ENCODE data around the gene CAMSAP1.
"Not testable (repeated sequence)": the region's sequence is repeated elsewhere in the genome, so short reads cannot be mapped to it uniquely, and the experiment has no call there.

Gene CAMSAP1

DNA sequence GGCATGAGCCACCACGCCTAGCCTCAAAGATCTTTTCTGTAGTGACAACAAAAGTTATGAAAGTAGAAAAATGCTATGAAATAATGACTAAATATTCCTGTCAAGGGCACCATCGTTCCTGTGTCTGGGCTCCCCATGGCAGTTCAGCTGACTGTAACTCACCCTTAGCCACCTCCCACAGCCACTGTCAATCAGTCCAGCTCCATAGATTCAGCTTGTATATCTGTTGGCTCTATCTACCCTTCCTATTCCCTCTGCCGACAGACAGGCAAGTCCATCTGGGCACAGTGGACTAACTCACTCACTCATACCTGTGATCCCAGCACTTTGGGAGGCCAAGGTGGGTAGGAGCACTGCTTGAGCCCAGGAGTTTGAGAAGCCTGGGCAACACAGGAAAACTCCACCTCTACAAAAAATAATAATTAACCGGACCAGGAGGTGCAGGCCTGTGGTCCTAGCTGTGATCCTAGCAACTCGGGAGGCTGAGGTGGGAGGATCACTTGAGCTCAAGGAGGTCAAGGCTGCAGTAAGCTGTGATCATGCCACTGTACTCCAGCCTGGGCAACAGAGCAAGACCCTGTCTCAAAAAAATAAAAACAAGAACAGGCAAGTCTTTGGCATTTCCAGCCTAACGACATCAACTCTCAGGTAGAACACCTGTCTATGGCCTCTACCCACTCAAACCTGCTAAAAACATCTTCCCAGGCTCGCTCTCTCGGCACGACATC is 6.2 kb downstream of the CAMSAP1 start:
- FAIRE-seq: no peak
- DNase-seq (ENCODE audit: insufficient read length, low spot score): no peak

DNA sequence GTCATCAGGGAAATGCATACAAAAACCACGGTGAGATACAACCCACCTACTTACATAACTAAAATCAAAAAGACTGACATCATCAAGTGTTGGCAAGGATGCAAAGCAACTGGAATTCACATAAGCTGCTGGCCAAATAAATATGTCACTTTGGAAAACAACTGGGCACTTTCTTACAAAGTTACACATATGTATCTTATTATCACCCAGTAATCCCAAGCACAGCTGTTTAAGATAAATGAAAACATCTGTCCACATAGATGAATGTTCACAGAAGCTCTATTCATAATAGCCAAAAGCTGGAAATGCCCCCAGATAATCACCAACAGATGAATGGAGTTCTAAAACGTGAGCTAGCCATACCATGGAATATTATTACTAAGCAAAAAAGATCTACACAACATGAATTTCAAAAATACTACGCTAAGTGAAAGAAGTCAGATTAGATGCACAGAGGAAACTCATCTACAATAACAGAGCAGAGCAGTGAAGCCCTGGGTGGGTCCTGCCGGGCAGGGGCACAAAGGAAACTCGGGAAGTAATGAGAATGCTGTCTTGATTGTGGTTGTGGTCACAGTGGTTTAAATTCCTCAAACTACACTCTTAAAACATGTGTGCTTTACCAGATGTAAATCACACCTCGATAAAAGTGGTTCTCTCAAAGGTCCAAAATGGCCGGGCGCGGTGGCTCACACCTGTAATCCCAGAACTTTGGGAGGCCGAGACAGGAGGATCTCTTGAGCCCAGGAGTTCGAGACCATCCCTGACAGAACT is 8.5 kb downstream of the CAMSAP1 start:
- FAIRE-seq: no peak

GRCh38 chr9:135896626-135897025 is 10.7 kb downstream of the CAMSAP1 start:
- FAIRE-seq (no peak), DNase-seq (ENCODE audit: insufficient read length, low spot score) (no peak)

More for the DNA sequence above, 8.5 kb downstream of the CAMSAP1 start:
- no peak for DNase-seq (ENCODE audit: insufficient read length, low spot score)

DNA sequence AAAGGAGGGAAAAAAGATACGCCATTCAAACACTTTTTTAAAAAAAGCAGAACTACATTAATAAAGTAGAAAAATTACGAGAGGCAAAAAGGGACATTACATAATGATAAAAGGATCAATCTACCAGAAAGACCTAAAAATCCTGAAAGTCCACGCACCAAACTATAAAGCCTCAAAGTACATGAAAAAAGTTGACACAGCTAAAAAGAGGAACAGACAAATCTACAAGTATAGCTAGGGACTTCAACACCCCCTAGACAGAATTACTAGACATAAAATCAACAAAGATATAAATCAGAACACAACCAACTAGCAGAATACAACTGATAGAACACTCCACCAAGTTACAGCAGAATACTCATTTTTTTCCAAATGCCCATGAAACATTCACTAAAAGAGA is 11.1 kb downstream of the CAMSAP1 start:
- no peak for DNase-seq (ENCODE audit: insufficient read length, low spot score)
- no peak for FAIRE-seq

DNA sequence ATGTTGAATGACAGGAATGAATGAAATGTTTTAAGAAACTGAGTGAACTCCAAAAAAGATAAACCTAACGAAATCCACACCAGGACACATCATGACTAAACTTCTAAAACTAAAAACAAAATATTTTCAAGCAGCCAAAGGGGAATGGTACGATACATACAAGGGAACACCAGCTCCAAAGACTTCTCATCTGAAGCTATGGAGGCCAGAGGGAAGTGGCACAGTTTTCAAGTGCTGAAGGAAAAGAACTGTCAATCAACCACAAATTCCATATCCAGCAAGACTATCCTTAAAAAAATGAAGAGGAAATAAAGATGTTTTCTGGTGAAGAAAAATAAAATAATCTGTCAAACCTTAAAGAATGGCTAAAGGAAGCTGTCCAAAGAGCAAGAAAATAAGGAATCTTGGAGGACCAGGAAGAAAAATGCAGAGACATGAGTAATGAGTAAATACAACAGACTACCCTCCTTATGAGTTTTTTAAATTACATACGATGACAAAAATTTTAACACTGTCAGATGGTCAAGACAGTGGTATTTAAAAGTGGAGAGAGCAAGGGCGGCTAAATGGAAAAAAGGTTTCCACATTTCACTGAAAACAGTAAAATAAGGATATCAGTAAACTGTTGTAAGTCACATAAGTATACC is 12.0 kb downstream of the CAMSAP1 start:
- no peak for DNase-seq (ENCODE audit: insufficient read length, low spot score)
- no peak for FAIRE-seq

DNA sequence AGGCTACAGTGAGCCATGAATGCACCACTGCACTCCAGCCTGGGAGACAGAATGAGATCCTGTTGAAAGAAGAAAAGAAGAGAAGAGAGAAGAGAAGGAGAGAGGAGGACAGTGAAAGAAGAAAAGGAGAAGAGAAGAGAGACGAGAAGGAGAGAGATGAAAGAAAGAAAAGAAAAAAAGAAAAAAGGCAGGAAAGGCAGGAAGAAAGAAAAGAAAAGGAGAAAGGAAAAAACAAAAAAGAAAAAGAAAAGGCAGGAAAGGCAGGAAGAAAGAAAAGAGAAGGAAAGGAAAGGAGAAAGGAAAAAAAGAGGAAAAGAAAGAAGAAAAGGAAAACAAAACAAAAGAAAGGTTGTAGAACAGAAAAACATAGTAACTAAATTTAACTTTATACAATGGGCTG is 14.2 kb downstream of the CAMSAP1 start:
- no peak for FAIRE-seq
- DNase-seq (ENCODE audit: insufficient read length, low spot score): no peak

GRCh38 chr9:135892327-135892726 is 15.0 kb downstream of the CAMSAP1 start:
- not testable (repeated sequence) for FAIRE-seq; DNase-seq (ENCODE audit: insufficient read length, low spot score)

DNA sequence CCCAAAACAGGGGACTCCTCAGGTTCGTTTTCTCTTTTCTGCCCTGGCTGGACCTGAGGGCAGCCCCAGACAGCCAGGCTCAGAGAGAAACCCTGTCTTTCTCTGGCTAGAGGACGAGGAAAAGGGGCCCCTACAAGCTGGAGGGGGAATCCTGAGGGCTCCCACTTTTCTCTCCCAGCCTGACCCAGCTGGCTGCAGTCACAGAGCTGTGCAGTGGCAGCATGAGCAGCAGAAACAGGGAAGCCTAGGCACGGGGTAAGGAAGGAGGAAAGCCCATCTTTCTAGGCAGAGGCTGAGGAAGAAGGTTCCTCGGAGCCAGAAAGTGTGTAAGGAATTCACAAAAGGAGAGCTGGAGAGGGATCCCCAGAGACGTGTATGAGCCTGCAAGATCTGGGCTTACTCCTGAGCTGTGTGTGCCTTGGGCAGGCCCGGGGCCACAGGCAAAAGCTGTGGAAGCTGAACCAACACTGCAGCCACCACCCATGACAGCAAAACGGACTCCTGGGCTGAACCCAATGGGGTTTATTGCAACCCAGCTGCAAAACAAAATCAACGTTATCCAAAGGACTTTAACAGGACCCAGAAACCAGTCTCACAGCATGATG is 16.2 kb downstream of the CAMSAP1 start:
- no peak for FAIRE-seq
- no peak for DNase-seq (ENCODE audit: insufficient read length, low spot score)

DNA sequence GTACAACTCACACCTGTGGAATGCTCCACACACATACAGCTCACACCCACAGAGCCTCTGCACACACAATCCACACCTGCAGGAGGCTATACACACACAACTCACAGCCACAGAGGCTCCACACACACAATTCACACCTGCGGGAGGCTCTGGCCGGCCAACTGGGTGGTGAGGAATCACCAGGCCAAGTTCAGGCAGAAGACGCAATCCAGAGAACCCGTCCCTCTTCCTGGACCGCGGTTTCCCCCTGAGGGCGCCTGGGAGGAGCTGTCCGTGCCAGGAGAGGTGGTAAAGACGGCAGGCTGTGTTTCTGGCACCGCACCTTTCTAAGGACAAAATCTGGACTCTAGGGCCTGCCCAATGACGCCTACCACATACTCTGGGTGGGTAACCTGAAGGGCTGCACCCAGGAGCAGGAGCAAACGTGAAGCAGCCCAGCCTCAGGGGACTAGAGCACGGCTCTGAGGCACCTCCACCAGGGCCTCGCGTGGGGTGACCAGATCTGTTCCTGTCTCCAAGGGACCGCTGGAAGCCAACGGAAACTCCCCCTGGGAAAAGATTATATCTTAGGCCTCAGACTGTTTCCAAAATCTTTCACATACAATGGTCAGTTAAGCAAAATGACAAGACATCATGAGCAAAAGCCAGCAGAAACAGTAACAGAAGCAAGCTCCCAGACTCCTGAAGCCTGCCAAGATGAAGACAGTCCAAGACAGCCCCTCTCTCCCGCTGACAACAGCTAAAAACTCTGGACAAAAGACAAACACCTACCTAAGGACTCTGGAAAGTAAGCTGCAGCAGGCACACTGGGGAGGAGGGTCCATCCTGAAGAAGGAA is 16.9 kb downstream of the CAMSAP1 start:
- DNase-seq (ENCODE audit: insufficient read length, low spot score): no peak
- FAIRE-seq: no peak

DNA sequence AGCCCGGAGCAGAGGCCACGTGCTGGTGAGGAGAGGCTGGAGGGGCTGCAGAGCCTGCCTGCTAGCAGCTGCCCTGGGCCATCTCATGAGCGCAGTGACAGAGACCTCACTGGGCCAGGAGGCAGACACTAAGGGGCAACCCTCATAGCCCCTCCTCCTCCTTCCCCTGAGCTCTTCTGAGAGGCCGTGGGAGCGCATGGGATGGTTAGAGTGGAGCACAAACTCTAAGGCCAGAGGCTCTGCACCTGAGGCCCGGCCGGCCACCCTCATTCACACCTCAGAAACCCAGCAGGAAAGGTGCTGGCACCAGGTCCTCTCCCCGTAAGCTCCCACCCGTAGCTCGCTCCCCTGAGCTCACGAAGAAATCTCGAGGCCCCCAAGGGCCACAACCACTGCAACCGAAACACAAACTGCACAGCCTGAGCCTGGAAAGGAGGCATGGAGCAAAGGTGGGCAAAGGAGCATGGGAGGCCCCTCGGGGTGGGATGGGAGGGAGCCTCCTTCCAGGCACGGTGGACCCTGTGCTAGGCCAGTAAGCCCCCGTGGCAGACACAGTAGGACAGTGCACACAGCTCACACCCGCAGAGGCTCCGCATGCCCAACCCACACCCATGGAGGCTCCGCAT is 17.7 kb downstream of the CAMSAP1 start:
- DNase-seq (ENCODE audit: insufficient read length, low spot score): no peak
- FAIRE-seq: no peak

- FAIRE-seq: no peak
- no peak for DNase-seq (ENCODE audit: insufficient read length, low spot score)
Measured at GRCh38 chr9:135888766-135889394, 18.5 kb downstream of the CAMSAP1 start.

- FAIRE-seq (no peak), DNase-seq (ENCODE audit: insufficient read length, low spot score) (no peak)
Measured at GRCh38 chr9:135888126-135888765, 19.1 kb downstream of the CAMSAP1 start.

DNA sequence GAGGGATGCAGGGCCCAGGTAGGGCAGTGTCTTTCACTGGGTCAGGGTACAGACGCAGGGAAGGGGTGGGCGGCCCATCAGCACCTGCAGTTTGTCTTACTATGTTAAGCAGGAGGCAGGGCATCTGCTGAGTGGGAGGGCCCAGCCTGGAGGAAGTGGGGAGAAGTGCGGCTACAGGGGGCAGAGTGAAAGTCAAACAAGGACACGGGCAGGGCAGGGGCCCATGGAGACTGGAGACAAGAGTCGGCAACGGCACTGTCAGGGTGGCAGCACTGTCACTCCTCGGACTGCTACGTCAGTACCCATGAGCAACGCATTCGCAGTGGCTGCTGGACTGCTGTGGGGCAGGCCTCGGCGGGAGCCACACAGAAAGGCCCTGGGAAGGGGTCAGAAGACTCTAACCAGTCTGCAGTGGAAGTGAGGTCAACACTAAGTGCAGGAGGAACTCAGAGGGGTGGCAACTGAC is 19.7 kb downstream of the CAMSAP1 start:
- DNase-seq (ENCODE audit: insufficient read length, low spot score) (peak; percentile 62), FAIRE-seq (peak; percentile 86)

- FAIRE-seq: no peak
- DNase-seq (ENCODE audit: insufficient read length, low spot score): no peak
Measured at GRCh38 chr9:135887021-135887507, 20.3 kb downstream of the CAMSAP1 start.

GRCh38 chr9:135886147-135886981 is 21.0 kb downstream of the CAMSAP1 start:
- no peak for FAIRE-seq
- no peak for DNase-seq (ENCODE audit: insufficient read length, low spot score)

GRCh38 chr9:135885100-135885853 is 22.1 kb downstream of the CAMSAP1 start:
- DNase-seq (ENCODE audit: insufficient read length, low spot score) (no peak), FAIRE-seq (no peak)
